NCI-H2171 treated with DMSO at 0.1 percent for 48 hours (cell line): ENCODE data around the gene GNAS-AS1.
"Not testable (repeated sequence)": the region's sequence is repeated elsewhere in the genome, so short reads cannot be mapped to it uniquely, and the experiment has no call there.

Experiments used
- DNase-seq: peaks from one replicate; lab custom pipeline; 2025; lab: John Stamatoyannopoulos, UW

Gene GNAS-AS1

GRCh38 chr20:58835231-58835630 lies 15.5 kb downstream of the GNAS-AS1 start:
- no peak for DNase-seq

- no peak for DNase-seq
Observed at GRCh38 chr20:58833921-58834320, 16.8 kb downstream of the GNAS-AS1 start.

GRCh38 chr20:58832457-58832856 lies 18.2 kb downstream of the GNAS-AS1 start:
- DNase-seq, result no peak

GRCh38 chr20:58829531-58829941 lies 21.2 kb downstream of the GNAS-AS1 start:
- peak; percentile 19 for DNase-seq

- not testable (repeated sequence) for DNase-seq
Observed at GRCh38 chr20:58828804-58829203, 21.9 kb downstream of the GNAS-AS1 start.

- no peak for DNase-seq
Observed at GRCh38 chr20:58828136-58828535, 22.6 kb downstream of the GNAS-AS1 start.

- DNase-seq, result no peak
Observed at GRCh38 chr20:58826271-58826670, 24.4 kb downstream of the GNAS-AS1 start.

- no peak for DNase-seq
Observed at GRCh38 chr20:58825450-58825849, 25.3 kb downstream of the GNAS-AS1 start.

GRCh38 chr20:58824843-58825242 lies 25.9 kb downstream of the GNAS-AS1 start:
- no peak for DNase-seq

- no peak for DNase-seq
Observed at GRCh38 chr20:58822748-58823730, 27.7 kb downstream of the GNAS-AS1 start.

GRCh38 chr20:58822149-58822548 lies 28.6 kb downstream of the GNAS-AS1 start:
- DNase-seq, result no peak

- not testable (repeated sequence) for DNase-seq
Observed at GRCh38 chr20:58820515-58820914, 30.2 kb downstream of the GNAS-AS1 start.

- DNase-seq, result no peak
Observed at GRCh38 chr20:58819921-58820320, 30.8 kb downstream of the GNAS-AS1 start.

- no peak for DNase-seq
Observed at GRCh38 chr20:58818586-58819285, 32.0 kb downstream of the GNAS-AS1 start.

- DNase-seq, result no peak
Observed at GRCh38 chr20:58817748-58818147, 33.0 kb downstream of the GNAS-AS1 start.

GRCh38 chr20:58816957-58817651 lies 33.6 kb downstream of the GNAS-AS1 start:
- DNase-seq, result no peak

GRCh38 chr20:58816051-58816450 lies 34.7 kb downstream of the GNAS-AS1 start:
- no peak for DNase-seq

GRCh38 chr20:58815448-58815847 lies 35.3 kb downstream of the GNAS-AS1 start:
- peak; percentile 22 for DNase-seq

GRCh38 chr20:58813369-58813768 lies 37.3 kb downstream of the GNAS-AS1 start:
- no peak for DNase-seq

- no peak for DNase-seq
Observed at GRCh38 chr20:58811334-58811733, 39.4 kb downstream of the GNAS-AS1 start.

- no peak for DNase-seq
Observed at GRCh38 chr20:58810879-58811250, 39.8 kb downstream of the GNAS-AS1 start.

GRCh38 chr20:58810116-58810878 lies 40.4 kb downstream of the GNAS-AS1 start:
- no peak for DNase-seq
